ENCODE results near the gene ZP1. TPM values are rescaled to one million over a fixed set of nuclear protein-coding genes. Genes with fewer than 3 reads are reported as not detected.

The ZP1 gene
- total RNA-seq, 4 donors from 2014 or later: 0.34 to 10.0 (median 1.5) TPM; not detected in 1

GRCh38 chr11:60847281-60847680 lies 20.1 kb upstream of the ZP1 start:
- TF ChIP-seq, protein P1, sequence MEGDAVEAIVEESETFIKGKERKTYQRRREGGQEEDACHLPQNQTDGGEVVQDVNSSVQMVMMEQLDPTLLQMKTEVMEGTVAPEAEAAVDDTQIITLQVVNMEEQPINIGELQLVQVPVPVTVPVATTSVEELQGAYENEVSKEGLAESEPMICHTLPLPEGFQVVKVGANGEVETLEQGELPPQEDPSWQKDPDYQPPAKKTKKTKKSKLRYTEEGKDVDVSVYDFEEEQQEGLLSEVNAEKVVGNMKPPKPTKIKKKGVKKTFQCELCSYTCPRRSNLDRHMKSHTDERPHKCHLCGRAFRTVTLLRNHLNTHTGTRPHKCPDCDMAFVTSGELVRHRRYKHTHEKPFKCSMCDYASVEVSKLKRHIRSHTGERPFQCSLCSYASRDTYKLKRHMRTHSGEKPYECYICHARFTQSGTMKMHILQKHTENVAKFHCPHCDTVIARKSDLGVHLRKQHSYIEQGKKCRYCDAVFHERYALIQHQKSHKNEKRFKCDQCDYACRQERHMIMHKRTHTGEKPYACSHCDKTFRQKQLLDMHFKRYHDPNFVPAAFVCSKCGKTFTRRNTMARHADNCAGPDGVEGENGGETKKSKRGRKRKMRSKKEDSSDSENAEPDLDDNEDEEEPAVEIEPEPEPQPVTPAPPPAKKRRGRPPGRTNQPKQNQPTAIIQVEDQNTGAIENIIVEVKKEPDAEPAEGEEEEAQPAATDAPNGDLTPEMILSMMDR (IDR thresholded peaks at IDR 0.05; ENCODE audit: low read depth): no peak

DNA sequence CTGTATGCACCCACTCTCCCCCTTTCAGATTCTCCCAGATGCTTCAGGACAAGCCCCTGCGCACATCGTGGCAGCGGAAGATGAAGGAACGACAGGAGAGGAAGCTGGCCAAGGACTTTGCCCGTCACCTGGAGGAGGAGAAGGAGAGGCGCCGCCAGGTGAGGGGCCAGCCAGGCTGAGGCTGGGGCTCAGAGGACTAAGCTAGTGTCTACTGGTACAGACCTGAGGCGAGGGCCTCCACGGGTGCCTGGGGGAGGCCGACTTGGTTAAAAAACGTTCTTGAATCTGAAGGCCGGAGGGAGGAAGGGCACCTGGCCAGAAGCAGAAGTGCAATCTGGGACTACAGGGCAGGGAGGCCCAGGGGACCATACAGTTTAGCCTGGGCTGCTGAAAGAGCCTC lies 19.4 kb upstream of the ZP1 start:
- TF ChIP-seq, protein P1 (IDR thresholded peaks at IDR 0.05; ENCODE audit: low read depth): no peak

GRCh38 chr11:60848714-60849151 lies 18.6 kb upstream of the ZP1 start:
- TF ChIP-seq, protein P1 (IDR thresholded peaks at IDR 0.05; ENCODE audit: low read depth): no peak

- TF ChIP-seq, protein P1 (IDR thresholded peaks at IDR 0.05; ENCODE audit: low read depth): no peak
Observed at GRCh38 chr11:60849641-60850520, 17.5 kb upstream of the ZP1 start.

DNA sequence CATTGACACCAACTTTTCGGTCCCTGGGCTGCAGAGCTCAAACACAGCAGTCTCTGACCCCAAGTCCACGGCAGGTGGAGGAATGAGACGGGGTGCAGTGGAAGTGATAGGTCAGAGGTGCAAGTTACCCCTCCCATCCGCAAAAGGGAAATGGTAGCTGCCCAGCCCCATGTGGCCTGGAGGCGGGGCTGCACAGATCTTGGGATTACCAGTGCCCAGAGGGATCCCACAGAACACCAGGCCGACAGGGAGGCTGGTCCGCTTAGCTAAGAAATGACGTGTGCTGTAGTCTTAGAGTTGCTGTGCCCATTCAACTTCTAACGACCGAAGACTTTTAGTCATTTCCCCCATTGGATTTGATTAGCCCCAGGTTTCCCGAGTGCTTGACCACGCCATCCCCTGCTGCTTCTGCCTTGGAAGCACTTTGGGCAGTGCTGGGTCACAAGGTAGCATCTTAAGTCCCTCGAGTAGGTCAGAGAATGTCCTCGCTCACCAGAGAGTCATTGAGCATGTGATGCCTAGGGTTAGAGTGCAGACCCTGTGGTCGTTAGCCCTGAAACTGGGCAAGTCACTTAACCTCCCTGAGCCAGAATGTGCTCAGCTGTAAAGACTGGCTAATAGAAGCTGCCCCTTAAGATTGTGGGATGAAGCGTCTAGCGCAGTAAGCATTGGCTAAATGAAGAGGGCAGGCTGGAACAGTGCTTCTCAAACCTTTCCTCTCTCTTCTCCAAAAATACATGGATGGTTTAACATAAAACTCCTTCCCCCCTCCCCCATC lies 15.8 kb upstream of the ZP1 start:
- TF ChIP-seq, protein P1 (IDR thresholded peaks at IDR 0.05; ENCODE audit: low read depth): no peak

GRCh38 chr11:60852117-60852981 lies 15.0 kb upstream of the ZP1 start:
- TF ChIP-seq, protein P1 (IDR thresholded peaks at IDR 0.05; ENCODE audit: low read depth): no peak
